Ovary (tissue), 9 donors: Measurements from ENCODE around the gene FXN. TPM values are rescaled to one million over a fixed set of nuclear protein-coding genes. Genes with fewer than 3 reads are reported as not detected.

Experiments used
- DNase-seq, 5 donors: peaks; one replicate each; pipeline ENCODE4 v3.0.0-alpha.2; 2019 to 2020
- H3K27ac ChIP-seq, 2 donors: fragments of 200-600 bp; one replicate each; pipeline versions ENCODE4 v1.5.1 to v1.8.0; 2019 to 2022
- H3K27me3 ChIP-seq: fragments of 200-600 bp; one replicate; pipeline ENCODE4 v1.8.0; 2022
- H3K36me3 ChIP-seq: fragments of 200-600 bp; sonication (generic); one replicate; pipeline ENCODE4 v1.5.1; 2019
- H3K4me1 ChIP-seq: one replicate; pipeline ENCODE4 v1.8.1; 2013; ENCODE audit warnings: mild to moderate bottlenecking, moderate library complexity; ENCODE audit not compliant: insufficient read depth
- H3K4me3 ChIP-seq: fragments of 200-600 bp; sonication (generic); one replicate; pipeline ENCODE4 v1.5.1; 2017
- H3K9me3 ChIP-seq, 2 donors: fragments of 200-600 bp in 1 of 2; sonication (generic) in 1 of 2; one replicate each; pipeline versions ENCODE4 v1.5.1 to v1.8.1; 2013 to 2019; ENCODE audit warnings: mild to moderate bottlenecking in 1 of 2, moderate library complexity in 1 of 2
- EP300 ChIP-seq: sonication (generic); formaldehyde crosslinking; IDR thresholded peaks from one replicate; pipeline ENCODE4 v1.6.1; 2017; ENCODE audit warnings: antibody characterized with exemption
- POLR2A ChIP-seq: fragments of 450-650 bp; IDR thresholded peaks from one replicate; pipeline ENCODE4 v1.6.1; 2017; ENCODE audit warnings: antibody characterized with exemption, mild to moderate bottlenecking, moderate library complexity
- WGBS, 3 donors: extraction: QIAGEN DNeasy Blood & Tissue Kit in 1 of 3; methylation state at CpG; one replicate each; pipeline versions ENCODE4 v1.1.5 to v1.1.7; 2013 to 2017; 5-methylcytosine and 5-hydroxymethylcytosine counted together
- intact Hi-C, 4 donors: fragments of 100-400 bp; cut with DNase I; formaldehyde crosslinking; loops; one replicate each; pipeline versions ENCODE4 v1.11.0 to v1.15.1; 2022 to 2023
- polyA plus RNA-seq, 2 donors: library from polyadenylated mRNA; stranded (reverse); fragments of 200-250 nt in 1 of 2; fragments of 350-450 nt in 1 of 2; fragmentation: Illumina TruSeq in 1 of 2; extraction: RNeasy Lipid Tissue Mini Kit (QIAGEN cat#74804) in 1 of 2; gene quantifications; one replicate each; pipeline ENCODE4 v1.2.3, GENCODE V29; 2013 to 2014
- small RNA-seq: library from RNA; depleted of rRNA; stranded (forward); fragments of <200 nt; gene quantifications from one replicate; pipeline ENCODE3, GENCODE V24; 2016
- total RNA-seq, 7 donors: library from RNA; depleted of rRNA in 2 of 7; stranded (reverse); fragments of >200 nt in 2 of 7; fragmentation: NEBNext Ultra II Directional in 3 of 7; extraction: Animal tissue kit (Norgen Biotek cat#: 25700) in 3 of 7; gene quantifications; one replicate each; pipeline versions ENCODE4 v1.1.0 to v1.2.4, GENCODE V29; 2016 to 2023
- TF ChIP-seq, protein P1 (sequence below), 3 donors: fragments of 450-650 bp in 2 of 3; fragments of 200-600 bp in 1 of 3; IDR thresholded peaks; one replicate each; pipeline versions ENCODE4 v1.5.1 to v1.8.0; 2016 to 2022; ENCODE audit warnings: antibody characterized with exemption in 3 of 3, mild to moderate bottlenecking in 1 of 3
- donor health status: DM: no; HTN: no; CAD: no; lungs with moderate emphysema.
- donor health status: DM: no; HTN: no; CAD: no.
- donor health status: Bipolar disorder and iron deficiency.
- donor health status: DM: yes; HTN: yes; CAD: no.
- donor health status: DM: no; HTN: no; CAD: no.
- donor health status: DM: yes; HTN: yes; CAD: no.

Gene FXN
- total and polyA plus RNA-seq, 9 donors = 4.5 to 29.2 (median 21.9) TPM

DNA sequence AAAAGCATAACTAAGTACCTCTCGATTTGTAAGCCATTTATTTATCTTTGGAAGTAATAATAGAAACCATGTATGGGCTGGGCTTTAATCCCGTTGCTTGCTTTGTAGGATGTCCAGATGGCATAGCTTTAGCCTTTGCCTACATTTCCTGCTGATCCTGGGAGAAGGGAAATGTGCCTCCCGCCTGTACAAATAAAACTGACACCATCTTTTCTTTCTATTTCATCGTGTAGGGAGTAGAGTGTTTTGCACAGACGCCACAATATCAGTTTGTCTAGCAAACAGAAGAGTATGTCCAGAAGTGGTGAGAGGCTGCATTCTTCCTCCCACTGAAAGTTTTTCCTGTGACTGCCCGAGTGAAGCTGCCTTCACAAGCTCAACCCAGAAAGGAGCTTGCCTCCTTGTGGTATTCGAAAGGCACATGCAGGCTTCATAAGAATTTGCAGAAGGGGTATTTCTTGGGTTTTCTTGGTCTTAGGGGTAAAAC, 113.8 kb downstream of the FXN start:
- DNase-seq = peak in 1 of 5 donors; percentile 23
- Histone ChIP-seq H3K27me3 (no peaks in the 10 kb centered on the region), H3K27ac (peak overlapping the region in 1 of 2 donors; percentile 17), H3K9me3 (no peaks in the 10 kb centered on the region), H3K36me3 (no peaks in the 10 kb centered on the region), H3K4me3 (no peak overlapping the region), H3K4me1 (peaks cover 2% of the 10 kb centered on the region)
- no peak for TF ChIP-seq EP300
- TF ChIP-seq POLR2A = no peak
- TF ChIP-seq, protein P1, sequence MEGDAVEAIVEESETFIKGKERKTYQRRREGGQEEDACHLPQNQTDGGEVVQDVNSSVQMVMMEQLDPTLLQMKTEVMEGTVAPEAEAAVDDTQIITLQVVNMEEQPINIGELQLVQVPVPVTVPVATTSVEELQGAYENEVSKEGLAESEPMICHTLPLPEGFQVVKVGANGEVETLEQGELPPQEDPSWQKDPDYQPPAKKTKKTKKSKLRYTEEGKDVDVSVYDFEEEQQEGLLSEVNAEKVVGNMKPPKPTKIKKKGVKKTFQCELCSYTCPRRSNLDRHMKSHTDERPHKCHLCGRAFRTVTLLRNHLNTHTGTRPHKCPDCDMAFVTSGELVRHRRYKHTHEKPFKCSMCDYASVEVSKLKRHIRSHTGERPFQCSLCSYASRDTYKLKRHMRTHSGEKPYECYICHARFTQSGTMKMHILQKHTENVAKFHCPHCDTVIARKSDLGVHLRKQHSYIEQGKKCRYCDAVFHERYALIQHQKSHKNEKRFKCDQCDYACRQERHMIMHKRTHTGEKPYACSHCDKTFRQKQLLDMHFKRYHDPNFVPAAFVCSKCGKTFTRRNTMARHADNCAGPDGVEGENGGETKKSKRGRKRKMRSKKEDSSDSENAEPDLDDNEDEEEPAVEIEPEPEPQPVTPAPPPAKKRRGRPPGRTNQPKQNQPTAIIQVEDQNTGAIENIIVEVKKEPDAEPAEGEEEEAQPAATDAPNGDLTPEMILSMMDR (IDR thresholded peaks at IDR 0.05) = no peak
- intact Hi-C loops = loop anchor here in 1 of 4 donors (10.0 kb wide), 1 partner anchor 95 kb away; no protein-coding TSS in a partner anchor
- 3 to 7% (median 5%) methylated on average over 7 of the region's 7 CpGs for WGBS, 3 donors

Small RNA genes within 50 kb of the gene (small RNA-seq; reads per million reads assigned to genes)
- gene AL162730.1 = not detected

Other genes with a start within 250 kb of the FXN start
- gene PRKACG, start 21.6 kb upstream of the FXN start, total RNA-seq = not detected
- not detected for gene PRKACG, start 21.6 kb upstream of the FXN start, polyA plus RNA-seq
- gene TJP2, start 138.5 kb downstream of the FXN start, total RNA-seq = 100 to 1,000 TPM in 3 of 7 donors, 10 to 100 TPM in 4; 40.5 to 143 (median 71.7) TPM
- 10 to 100 TPM; 47.7 to 51.3 TPM for gene TJP2, start 138.5 kb downstream of the FXN start, polyA plus RNA-seq